NCI-H82 treated with DMSO at 0.1 percent for 48 hours (cell line): ENCODE measurements around the gene SYNE1.

Experiments
- DNase-seq: peaks from one replicate; lab custom pipeline; 2025; ENCODE audit not compliant: unreplicated experiment; lab: John Stamatoyannopoulos, UW

Gene SYNE1

GRCh38 chr6:152117156-152118133 lies 519.7 kb downstream of the SYNE1 start:
- no peak for DNase-seq

DNA sequence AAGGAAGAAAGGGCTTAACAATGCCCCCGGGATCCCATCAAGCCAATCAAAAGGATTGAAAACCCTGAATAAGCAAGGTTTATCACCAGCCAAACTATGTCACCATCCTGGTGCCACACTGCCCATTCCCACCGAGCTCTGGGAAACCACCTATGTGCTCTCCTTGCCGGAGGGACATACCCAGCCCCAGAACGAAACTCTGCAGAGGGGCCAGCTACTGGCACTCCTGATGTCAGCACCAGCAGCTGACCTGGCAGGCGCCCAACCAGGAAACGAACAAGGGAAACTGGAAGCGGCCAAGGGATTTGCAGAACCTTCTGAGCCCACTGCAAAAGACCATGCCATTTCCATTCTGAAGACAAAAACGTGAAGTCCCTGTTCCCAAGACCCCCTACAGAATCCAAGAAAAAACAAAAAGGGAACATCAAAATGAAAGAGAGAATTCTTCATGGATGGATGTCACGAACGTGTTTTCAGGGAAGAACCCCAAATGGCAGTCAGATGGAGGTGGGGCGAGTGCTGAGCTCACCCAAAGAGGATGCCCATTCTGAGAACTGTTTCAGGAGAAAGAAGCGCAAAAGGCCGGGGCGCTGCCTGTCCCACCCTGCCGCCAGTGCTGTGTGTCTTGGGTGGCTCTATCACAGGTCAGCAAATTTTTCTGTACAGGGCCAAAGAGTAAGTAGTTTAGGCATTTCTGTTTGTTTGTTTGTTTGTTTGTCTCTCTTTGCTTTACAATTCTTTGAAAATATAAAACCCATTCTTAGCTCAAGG lies 524.5 kb downstream of the SYNE1 start:
- DNase-seq = no peak

GRCh38 chr6:152110886-152111820 lies 526.0 kb downstream of the SYNE1 start:
- DNase-seq = no peak

GRCh38 chr6:152107973-152108372 lies 529.2 kb downstream of the SYNE1 start:
- DNase-seq = no peak

DNA sequence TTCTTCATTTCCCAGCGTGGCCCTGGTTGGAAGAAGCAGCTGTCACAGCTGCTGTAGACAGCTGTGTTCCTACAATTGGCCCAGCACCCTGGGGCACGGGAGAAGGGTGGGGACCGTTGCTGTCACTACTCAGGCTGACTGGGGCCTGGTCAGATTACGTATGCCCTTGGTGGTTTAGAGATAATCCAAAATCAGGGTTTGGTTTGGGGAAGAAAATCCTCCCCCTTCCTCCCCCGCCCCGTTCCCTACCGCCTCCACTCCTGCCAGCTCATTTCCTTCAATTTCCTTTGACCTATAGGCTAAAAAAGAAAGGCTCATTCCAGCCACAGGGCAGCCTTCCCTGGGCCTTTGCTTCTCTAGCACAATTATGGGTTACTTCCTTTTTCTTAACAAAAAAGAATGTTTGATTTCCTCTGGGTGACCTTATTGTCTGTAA lies 537.0 kb downstream of the SYNE1 start:
- peak; percentile 39 for DNase-seq

- DNase-seq = no peak
Measured at GRCh38 chr6:152099446-152100182, 537.5 kb downstream of the SYNE1 start.

DNA sequence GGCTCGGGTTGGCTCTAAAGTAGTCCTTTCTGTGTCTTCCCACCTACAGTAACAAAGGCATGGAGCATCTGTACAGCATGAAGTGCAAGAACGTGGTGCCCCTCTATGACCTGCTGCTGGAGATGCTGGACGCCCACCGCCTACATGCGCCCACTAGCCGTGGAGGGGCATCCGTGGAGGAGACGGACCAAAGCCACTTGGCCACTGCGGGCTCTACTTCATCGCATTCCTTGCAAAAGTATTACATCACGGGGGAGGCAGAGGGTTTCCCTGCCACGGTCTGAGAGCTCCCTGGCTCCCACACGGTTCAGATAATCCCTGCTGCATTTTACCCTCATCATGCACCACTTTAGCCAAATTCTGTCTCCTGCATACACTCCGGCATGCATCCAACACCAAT lies 538.5 kb downstream of the SYNE1 start:
- no peak for DNase-seq

GRCh38 chr6:152096863-152097496 lies 540.2 kb downstream of the SYNE1 start:
- peak; percentile 42 for DNase-seq

GRCh38 chr6:152094992-152095592 lies 542.1 kb downstream of the SYNE1 start:
- no peak for DNase-seq

DNA sequence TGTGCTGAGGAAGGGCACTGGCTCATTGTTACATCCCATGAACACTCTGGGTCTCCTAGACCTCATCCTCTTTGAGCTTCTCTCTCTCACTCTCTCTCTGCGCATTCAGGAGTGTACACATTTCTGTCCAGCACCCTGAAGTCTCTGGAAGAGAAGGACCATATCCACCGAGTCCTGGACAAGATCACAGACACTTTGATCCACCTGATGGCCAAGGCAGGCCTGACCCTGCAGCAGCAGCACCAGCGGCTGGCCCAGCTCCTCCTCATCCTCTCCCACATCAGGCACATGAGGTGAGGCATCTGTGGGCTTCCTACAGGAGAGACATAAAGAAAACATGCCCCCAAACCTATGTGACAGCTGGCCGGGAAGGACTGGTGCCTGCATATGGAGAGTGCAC lies 542.9 kb downstream of the SYNE1 start:
- DNase-seq = no peak

DNA sequence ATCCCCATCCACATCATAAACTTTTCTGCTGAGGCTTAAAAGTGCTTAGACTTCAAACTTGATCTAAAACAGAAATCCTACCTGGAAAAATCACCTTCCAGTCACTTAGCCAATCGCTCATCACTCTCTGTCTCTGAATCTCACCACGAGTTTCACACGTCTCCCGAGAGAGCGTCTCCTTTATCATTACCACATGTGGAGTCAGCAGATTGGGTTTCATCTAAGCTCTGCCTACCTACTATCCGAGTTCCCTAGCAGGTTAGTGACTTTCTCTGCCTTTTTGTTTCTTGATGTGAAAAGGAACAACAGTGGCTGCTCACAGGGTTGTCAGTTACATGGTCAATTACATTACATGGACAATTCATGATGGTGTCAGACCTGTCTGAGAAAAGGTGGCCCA lies 543.5 kb downstream of the SYNE1 start:
- no peak for DNase-seq

- DNase-seq = no peak
Measured at GRCh38 chr6:152091851-152092341, 545.3 kb downstream of the SYNE1 start.

DNA sequence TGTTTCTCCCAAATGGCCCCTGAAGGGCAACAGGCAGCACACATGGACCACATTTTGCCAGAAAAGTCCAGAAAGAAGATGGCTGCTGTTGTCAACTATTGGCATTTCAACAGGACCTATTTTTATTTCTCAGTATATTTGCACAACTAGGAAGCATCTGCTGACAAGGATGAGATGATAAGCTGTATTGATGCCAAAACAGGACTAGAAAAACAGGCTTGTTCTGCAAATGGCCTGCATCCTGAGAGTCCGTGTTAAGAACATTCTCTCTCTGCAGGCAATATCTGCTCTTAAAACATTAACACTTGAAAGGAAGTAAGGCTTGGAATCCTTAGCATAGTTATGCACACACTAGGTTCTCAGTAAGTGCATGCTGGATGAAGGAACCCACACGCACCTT lies 546.0 kb downstream of the SYNE1 start:
- no peak for DNase-seq

DNA sequence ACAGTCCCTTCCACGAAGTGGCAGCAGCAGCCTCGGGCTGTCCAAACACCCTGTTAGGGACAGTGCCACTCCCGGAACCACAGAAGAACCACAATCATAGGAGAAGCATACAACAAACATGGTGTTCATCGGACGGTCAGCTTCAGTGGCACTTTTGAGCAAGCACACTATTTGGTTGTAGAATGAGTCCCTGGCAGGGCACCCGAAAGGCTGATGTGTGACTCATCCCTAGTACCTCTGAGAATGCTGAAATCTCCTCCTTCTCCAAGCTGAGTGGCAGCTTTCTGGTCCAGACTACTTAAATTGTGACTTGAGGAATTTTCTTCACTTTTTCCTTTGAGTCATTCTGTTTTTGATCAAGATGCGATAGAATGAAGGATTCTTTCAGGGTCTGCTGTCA lies 547.2 kb downstream of the SYNE1 start:
- DNase-seq = no peak

DNA sequence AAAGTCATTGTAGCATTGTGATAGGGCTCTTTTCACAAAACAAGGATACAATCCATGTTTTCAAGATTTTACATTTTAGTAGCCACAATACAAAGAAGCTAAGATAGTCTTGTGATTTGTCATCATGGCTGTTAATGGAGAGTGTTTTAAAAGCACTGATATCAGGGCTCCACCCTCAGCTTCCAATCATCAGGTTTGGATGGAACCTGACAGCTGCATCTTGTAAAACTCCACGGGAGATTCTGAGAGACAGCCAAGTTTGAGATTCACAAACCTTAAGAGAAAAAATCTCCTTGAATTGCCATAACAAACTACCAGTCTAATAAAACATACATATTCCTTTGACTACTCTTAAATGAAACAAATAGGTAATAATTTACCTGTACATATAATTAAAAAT lies 549.5 kb downstream of the SYNE1 start:
- DNase-seq = no peak

- DNase-seq = no peak
Measured at GRCh38 chr6:152087096-152087495, 550.1 kb downstream of the SYNE1 start.

DNA sequence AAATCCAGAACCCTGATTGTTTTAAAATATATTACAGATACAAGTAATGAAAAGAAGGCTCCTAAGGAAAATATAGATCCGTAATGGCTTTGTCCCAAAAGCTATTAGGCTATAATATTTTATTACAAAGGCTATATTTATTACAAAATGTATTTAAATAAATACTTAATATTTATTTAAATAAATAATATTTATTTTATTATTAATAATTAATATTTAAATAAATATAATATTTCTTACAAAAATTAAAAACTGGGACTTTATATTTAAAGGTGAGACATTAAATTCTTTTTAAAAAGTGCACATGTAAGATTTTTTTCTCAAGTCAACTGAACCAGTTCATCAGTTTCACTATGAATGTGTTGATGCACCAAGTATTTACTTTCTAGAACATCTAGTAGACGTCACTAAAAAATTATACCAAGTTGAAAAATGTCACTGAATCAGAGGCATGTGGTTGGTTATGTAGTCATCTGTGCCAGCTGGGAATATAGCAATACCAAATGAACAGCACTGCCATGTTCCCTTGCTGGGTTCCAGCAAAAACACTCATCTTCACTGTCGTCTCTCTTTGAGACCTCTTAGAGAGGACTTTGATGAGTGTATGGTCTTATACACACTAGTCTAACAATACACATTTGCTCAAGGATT lies 550.8 kb downstream of the SYNE1 start:
- no peak for DNase-seq

GRCh38 chr6:152085451-152085921 lies 551.7 kb downstream of the SYNE1 start:
- DNase-seq = no peak

- no peak for DNase-seq
Measured at GRCh38 chr6:152078804-152079203, 558.4 kb downstream of the SYNE1 start.
